H9 (cell line): ENCODE results near the gene PIGB. TPM values are rescaled to one million over a fixed set of nuclear protein-coding genes. Genes with fewer than 3 reads are reported as not detected.

Experiments
- DNase-seq: peaks from one replicate; pipeline ENCODE4 v3.0.0-alpha.2; 2017
- H2AFZ ChIP-seq: one replicate; pipeline ENCODE4 v1.6.1; 2013; ENCODE audit warnings: mild to moderate bottlenecking, low read length, control low read depth, moderate library complexity
- H2AK5ac ChIP-seq: 2 replicates; pipeline ENCODE4 v1.6.1; 2013; ENCODE audit warnings: low read length, control low read depth, mixed read lengths; ENCODE audit not compliant: insufficient read length
- H2BK120ac ChIP-seq: one replicate; pipeline ENCODE4 v1.6.1; 2013; ENCODE audit warnings: low read depth, mild to moderate bottlenecking, low read length, control low read depth, inconsistent platforms; ENCODE audit not compliant: poor library complexity, severe bottlenecking
- H2BK12ac ChIP-seq: 2 replicates; pipeline ENCODE4 v1.6.1; 2013; ENCODE audit warnings: low read length, control low read depth, mixed read lengths, low read depth; ENCODE audit not compliant: insufficient read length
- H2BK15ac ChIP-seq: 2 replicates; pipeline ENCODE4 v1.6.1; 2013; ENCODE audit warnings: low read depth, low read length, control low read depth
- H2BK20ac ChIP-seq: one replicate; pipeline ENCODE4 v1.6.1; 2013; ENCODE audit warnings: low read depth, mild to moderate bottlenecking, low read length, control low read depth, inconsistent platforms; ENCODE audit not compliant: poor library complexity, severe bottlenecking
- H2BK5ac ChIP-seq: 2 replicates; pipeline ENCODE4 v1.6.1; 2013; ENCODE audit warnings: low read length, control low read depth, mixed read lengths; ENCODE audit not compliant: insufficient read length
- H3K14ac ChIP-seq: 2 replicates; pipeline ENCODE4 v1.6.1; 2013; ENCODE audit warnings: low read length, control low read depth; ENCODE audit not compliant: insufficient read depth
- H3K18ac ChIP-seq: 2 replicates; pipeline ENCODE4 v1.6.1; 2013; ENCODE audit warnings: low read depth, mild to moderate bottlenecking, mixed read lengths, low read length, control low read depth; ENCODE audit not compliant: insufficient read length
- H3K23ac ChIP-seq: 2 replicates; pipeline ENCODE4 v1.6.1; 2013; ENCODE audit warnings: low read length, control low read depth, mixed read lengths, low read depth; ENCODE audit not compliant: insufficient read length
- H3K23me2 ChIP-seq: 2 replicates; pipeline ENCODE4 v1.6.1; 2013; ENCODE audit warnings: low read depth, mild to moderate bottlenecking, mixed read lengths, low read length, control low read depth; ENCODE audit not compliant: insufficient read length, poor library complexity, severe bottlenecking
- H3K27ac ChIP-seq: 2 replicates; pipeline ENCODE4 v1.5.1; 2013; ENCODE audit warnings: low read length, control low read depth, mixed read lengths, low read depth; ENCODE audit not compliant: insufficient read length
- H3K27me3 ChIP-seq: 2 replicates; pipeline ENCODE4 v1.6.1; 2013; ENCODE audit warnings: low read length, control low read depth, inconsistent platforms; ENCODE audit not compliant: insufficient read depth
- H3K4ac ChIP-seq: 2 replicates; pipeline ENCODE4 v1.6.1; 2013; ENCODE audit warnings: low read depth, mild to moderate bottlenecking, control low read depth, inconsistent platforms, low read length, moderate library complexity
- H3K4me1 ChIP-seq: 2 replicates; pipeline ENCODE4 v1.6.1; 2013; ENCODE audit warnings: low read length, control low read depth, inconsistent platforms; ENCODE audit not compliant: insufficient read depth
- H3K4me2 ChIP-seq: 2 replicates; pipeline ENCODE4 v1.6.1; 2013; ENCODE audit warnings: low read length, control low read depth, mixed read lengths; ENCODE audit not compliant: insufficient read length, insufficient read depth
- H3K56ac ChIP-seq: 2 replicates; pipeline ENCODE4 v1.6.1; 2013; ENCODE audit warnings: low read depth, mild to moderate bottlenecking, mixed read lengths, low read length, control low read depth; ENCODE audit not compliant: insufficient read length
- H3K79me1 ChIP-seq: 2 replicates; pipeline ENCODE4 v1.6.1; 2013; ENCODE audit warnings: low read depth, mild to moderate bottlenecking, moderate library complexity, low read length, control low read depth, inconsistent platforms; ENCODE audit not compliant: insufficient read depth, poor library complexity, severe bottlenecking
- H3K79me2 ChIP-seq: 2 replicates; pipeline ENCODE4 v1.6.1; 2013; ENCODE audit warnings: low read length, control low read depth, inconsistent platforms; ENCODE audit not compliant: insufficient read depth
- H3K9ac ChIP-seq: 2 replicates; pipeline ENCODE4 v1.6.1; 2013; ENCODE audit warnings: low read length, control low read depth, mixed read lengths; ENCODE audit not compliant: insufficient read length; ENCODE audit errors: extremely low read depth
- H3K9me3 ChIP-seq: one replicate; pipeline ENCODE4 v1.6.1; 2013; ENCODE audit warnings: low read depth, low read length, inconsistent platforms; ENCODE audit not compliant: control insufficient read depth
- H3T11ph ChIP-seq: one replicate; pipeline ENCODE4 v1.6.1; 2013; ENCODE audit warnings: mild to moderate bottlenecking, low read length, control low read depth, inconsistent platforms
- H4K20me1 ChIP-seq: one replicate; pipeline ENCODE4 v1.6.1; 2013; ENCODE audit not compliant: control insufficient read depth, insufficient read length, insufficient read depth
- H4K5ac ChIP-seq: 2 replicates; pipeline ENCODE4 v1.6.1; 2013; ENCODE audit warnings: low read depth, mild to moderate bottlenecking, mixed read lengths, low read length, control low read depth; ENCODE audit not compliant: insufficient read length
- H4K8ac ChIP-seq: replicated peaks from 2 replicates; pipeline ENCODE4 v1.6.1; 2013; ENCODE audit warnings: low read length, control low read depth, mixed read lengths, low read depth; ENCODE audit not compliant: insufficient read length
- H4K91ac ChIP-seq: 2 replicates; pipeline ENCODE4 v1.6.1; 2013; ENCODE audit warnings: low read depth, mild to moderate bottlenecking, moderate library complexity, mixed read lengths, low read length, control low read depth; ENCODE audit not compliant: insufficient read length
- H3K27ac Mint-ChIP-seq, 3 experiments: 2 replicates in 2 of 3; 3 replicates in 1 of 3; pipeline ENCODE4 v1.8.0; 2020 to 2021; ENCODE audit warnings: mixed read lengths in 3 of 3, mild to moderate bottlenecking in 1 of 3, moderate library complexity in 1 of 3
- H3K27me3 Mint-ChIP-seq: 2 replicates; pipeline ENCODE4 v1.8.0; 2021; ENCODE audit warnings: low read depth, mild to moderate bottlenecking, moderate library complexity, mixed read lengths
- H3K36me3 Mint-ChIP-seq, 3 experiments: 2 replicates in 2 of 3; 3 replicates in 1 of 3; pipeline ENCODE4 v1.8.0; 2020 to 2021; ENCODE audit warnings: low read depth in 3 of 3, mixed read lengths in 3 of 3; ENCODE audit not compliant: insufficient read depth in 1 of 3
- H3K4me1 Mint-ChIP-seq, 2 experiments: 2 replicates each; pipeline ENCODE4 v1.8.0; 2020; ENCODE audit warnings: mixed read lengths in 2 of 2
- H3K4me3 Mint-ChIP-seq, 2 experiments: 2 replicates in 1 of 2; 3 replicates in 1 of 2; pipeline ENCODE4 v1.8.0; 2020 to 2021; ENCODE audit warnings: mild to moderate bottlenecking in 2 of 2, mixed read lengths in 2 of 2, moderate library complexity in 1 of 2
- H3K9me3 Mint-ChIP-seq, 2 experiments: 2 replicates in 1 of 2; 3 replicates in 1 of 2; pipeline ENCODE4 v1.8.0; 2020; ENCODE audit warnings: mild to moderate bottlenecking in 2 of 2, mixed read lengths in 2 of 2, moderate library complexity in 1 of 2
- CTCF ChIP-seq: fragments of 200-600 bp; sonication (generic); conservative IDR thresholded peaks from 3 replicates; pipeline ENCODE4 v1.8.0; 2021; ENCODE audit warnings: antibody characterized with exemption, mild to moderate bottlenecking
- WGBS: extraction: QIAGEN DNeasy Blood & Tissue Kit; methylation state at CpG from one replicate; pipeline ENCODE4 v1.1.7; 2013; ENCODE audit warnings: missing lambda C conversion rate, low lambda C conversion rate, mixed read lengths; ENCODE audit not compliant: insufficient read length; ENCODE audit errors: extremely low coverage; 5-methylcytosine and 5-hydroxymethylcytosine counted together
- total RNA-seq: library from RNA; stranded (reverse); gene quantifications from 2 replicates; pipeline ENCODE4 v1.2.1, GENCODE V29; 2021

PIGB gene
- total RNA-seq, 1 experiment from 2014 or later: 6.7 TPM

- Histone ChIP-seq H3K4ac (no peak overlapping the region), H3K23me2 (no peaks in the 10 kb centered on the region), H3K27ac (no peak overlapping the region), H2BK15ac (no peak overlapping the region), H2AK5ac (no peak overlapping the region), H2BK20ac (no peak overlapping the region), H3K4me1 (no peaks in the 10 kb centered on the region), H3K9me3 (no peaks in the 10 kb centered on the region), H4K91ac (no peak overlapping the region), H4K5ac (no peak overlapping the region), H4K20me1 (no peaks in the 10 kb centered on the region), H3K79me2 (no peaks in the 10 kb centered on the region), H3K56ac (no peak overlapping the region), H4K8ac (no peak overlapping the region), H3K14ac (no peak overlapping the region), H3K4me2 (no peak overlapping the region), H2BK12ac (no peak overlapping the region), H3T11ph (no peak overlapping the region), H2AFZ (no peak overlapping the region), H3K18ac (no peak overlapping the region), H3K79me1 (no peaks in the 10 kb centered on the region), H3K9ac (no peak overlapping the region), H2BK5ac (no peak overlapping the region), H2BK120ac (no peak overlapping the region), H3K27me3 (no peaks in the 10 kb centered on the region), H3K23ac (no peak overlapping the region)
- no peak for DNase-seq
- Mint-ChIP-seq H3K27ac (no peak overlapping the region), H3K27me3 (no peaks in the 10 kb centered on the region; the same call in 1 of the 2 replicates), H3K36me3 (no peaks in the 10 kb centered on the region), H3K4me1 (peaks cover 3 to 4% of the 10 kb centered on the region in 2 experiments; a peak in 3 of 4 replicates), H3K4me3 (no peak overlapping the region), H3K9me3 (peaks cover 0 to 3% of the 10 kb centered on the region in 2 experiments; a peak in 1 of 5 replicates)
- WGBS: no CpG with 5 or more reads among the region's 1 CpG
- TF ChIP-seq CTCF: no peak
Measured at GRCh38 chr15:55401786-55402246, 82.8 kb downstream of the PIGB start.
